IMR-90 (cell line): ENCODE data around the gene PRSS2. TPM values are rescaled to one million over a fixed set of nuclear protein-coding genes. Genes with fewer than 3 reads are reported as not detected.

Source experiments
- ATAC-seq: fragments of 200-7000 bp; cut with Tn5 transposase; 2 replicates; pipeline ENCODE4 v1.9.1; 2020; ENCODE audit warnings: low read depth, mild to moderate bottlenecking, moderate library complexity
- BruUV-seq: library from RNA; stranded (reverse); fragments of 400-500 nt; replicated peaks from 2 replicates; lab custom pipeline; 2021; lab: Mats Ljungman, UMichigan
- CTCF ChIA-PET: fragments of 300-600 bp; formaldehyde crosslinking; extraction: SDS; loops from one replicate; lab custom pipeline; 2021; ENCODE audit warnings: antibody characterized with exemption; lab: Yijun Ruan, JAX
- POLR2A ChIA-PET: fragments of 300-600 bp; sonication (Branson Sonifier 250); formaldehyde crosslinking; loops from one replicate; lab custom pipeline; 2022; ENCODE audit warnings: antibody characterized with exemption; ENCODE audit not compliant: unreplicated experiment; lab: Charles Lee
- DNase-seq: peaks from one replicate; pipeline ENCODE4 v3.0.0; 2013
- H2AFZ ChIP-seq: replicated peaks from 2 replicates; pipeline ENCODE3; 2013; ENCODE audit warnings: low read length, mild to moderate bottlenecking; ENCODE audit not compliant: poor library complexity
- H2AK5ac ChIP-seq: 2 replicates; pipeline ENCODE4 v1.6.1; 2013; ENCODE audit warnings: low read depth, low read length, inconsistent platforms
- H2AK9ac ChIP-seq: replicated peaks from 2 replicates; pipeline ENCODE3; 2013; ENCODE audit warnings: mild to moderate bottlenecking, low read depth, low read length, moderate library complexity; ENCODE audit not compliant: poor library complexity
- H2BK120ac ChIP-seq: 2 replicates; pipeline ENCODE4 v1.6.1; 2013; ENCODE audit warnings: low read depth, low read length, inconsistent platforms
- H2BK15ac ChIP-seq: 3 replicates; pipeline ENCODE4 v1.6.1; 2013; ENCODE audit warnings: low read depth, low read length, inconsistent platforms
- H2BK20ac ChIP-seq: 2 replicates; pipeline ENCODE4 v1.6.1; 2013; ENCODE audit warnings: low read depth, mild to moderate bottlenecking, inconsistent platforms, low read length, moderate library complexity
- H2BK5ac ChIP-seq: 2 replicates; pipeline ENCODE4 v1.6.1; 2013; ENCODE audit warnings: mild to moderate bottlenecking, low read depth, low read length, inconsistent platforms; ENCODE audit not compliant: poor library complexity, severe bottlenecking
- H3K14ac ChIP-seq: replicated peaks from 2 replicates; pipeline ENCODE4 v1.6.1; 2013; ENCODE audit warnings: low read depth, low read length, inconsistent platforms
- H3K18ac ChIP-seq: 2 replicates; pipeline ENCODE4 v1.6.1; 2013; ENCODE audit warnings: low read depth, low read length, control low read depth
- H3K23ac ChIP-seq: 2 replicates; pipeline ENCODE4 v1.6.1; 2013; ENCODE audit warnings: low read depth, low read length, inconsistent platforms
- H3K27ac ChIP-seq: 2 replicates; pipeline ENCODE4 v1.5.1; 2013; ENCODE audit warnings: mild to moderate bottlenecking, control low read depth, low read length; ENCODE audit not compliant: insufficient read depth
- H3K27me3 ChIP-seq: 2 replicates; pipeline ENCODE4 v1.6.1; 2013; ENCODE audit warnings: low read length; ENCODE audit not compliant: control insufficient read depth, insufficient read depth
- H3K36me3 ChIP-seq: 2 replicates; pipeline ENCODE4 v1.6.1; 2013; ENCODE audit warnings: low read length, mixed read lengths; ENCODE audit not compliant: control insufficient read depth, insufficient read depth
- H3K4ac ChIP-seq: 2 replicates; pipeline ENCODE4 v1.6.1; 2013; ENCODE audit warnings: low read depth, low read length, inconsistent platforms
- H3K4me1 ChIP-seq: 2 replicates; pipeline ENCODE4 v1.6.1; 2013; ENCODE audit warnings: low read length, mixed read lengths; ENCODE audit not compliant: control insufficient read depth, insufficient read depth
- H3K4me2 ChIP-seq: 2 replicates; pipeline ENCODE4 v1.6.1; 2013; ENCODE audit warnings: low read depth, mild to moderate bottlenecking, control low read depth, low read length, moderate library complexity
- H3K4me3 ChIP-seq: 2 replicates; pipeline ENCODE4 v1.5.1; 2013; ENCODE audit warnings: low read depth, mild to moderate bottlenecking, control low read depth, low read length, moderate library complexity; ENCODE audit not compliant: insufficient read depth
- H3K56ac ChIP-seq: 2 replicates; pipeline ENCODE4 v1.6.1; 2013; ENCODE audit warnings: low read length, inconsistent platforms; ENCODE audit not compliant: insufficient read depth; ENCODE audit errors: extremely low read depth
- H3K79me1 ChIP-seq, 2 experiments: 2 replicates each; pipeline ENCODE4 v1.6.1; 2013; ENCODE audit warnings: low read length in 2 of 2, inconsistent platforms in 1 of 2, low read depth in 1 of 2
- H3K9ac ChIP-seq: 2 replicates; pipeline ENCODE4 v1.6.1; 2013; ENCODE audit warnings: low read depth, low read length, control low read depth
- H3K9me1 ChIP-seq: 2 replicates; pipeline ENCODE4 v1.6.1; 2013; ENCODE audit warnings: low read length, inconsistent platforms; ENCODE audit not compliant: insufficient read depth
- H3K9me3 ChIP-seq: 2 replicates; pipeline ENCODE4 v1.6.1; 2013; ENCODE audit warnings: low read length; ENCODE audit not compliant: control insufficient read depth, insufficient read depth
- H4K20me1 ChIP-seq: 2 replicates; pipeline ENCODE4 v1.6.1; 2013; ENCODE audit warnings: low read length, inconsistent platforms; ENCODE audit not compliant: insufficient read depth
- H4K5ac ChIP-seq: 2 replicates; pipeline ENCODE4 v1.6.1; 2013; ENCODE audit warnings: mild to moderate bottlenecking, low read depth, low read length, control low read depth
- H4K8ac ChIP-seq, 2 experiments: 2 replicates each; pipeline ENCODE4 v1.6.1; 2013; ENCODE audit warnings: low read depth in 2 of 2, low read length in 2 of 2, control low read depth in 1 of 2, inconsistent platforms in 1 of 2
- H4K91ac ChIP-seq: 2 replicates; pipeline ENCODE4 v1.6.1; 2013; ENCODE audit warnings: low read depth, low read length, inconsistent platforms; ENCODE audit not compliant: insufficient read depth
- BHLHE40 ChIP-seq: fragments of 150-350 bp; IDR thresholded peaks from 2 replicates; pipeline ENCODE4 v1.6.1; 2016; ENCODE audit warnings: mild to moderate bottlenecking, low read depth, low read length
- CEBPB ChIP-seq: IDR thresholded peaks from 2 replicates; pipeline ENCODE4 v1.6.1; 2012; ENCODE audit warnings: low read depth, low read length, improper control_type of control experiment
- CHD1 ChIP-seq: IDR thresholded peaks from 2 replicates; pipeline ENCODE4 v1.6.1; 2012; ENCODE audit warnings: low read depth, low read length, improper control_type of control experiment
- ELK1 ChIP-seq: fragments of 150-350 bp; IDR thresholded peaks from 2 replicates; pipeline ENCODE4 v1.6.1; 2016; ENCODE audit warnings: low read depth, mild to moderate bottlenecking, low read length, moderate library complexity, borderline replicate concordance
- FOS ChIP-seq: fragments of 150-350 bp; IDR thresholded peaks from 2 replicates; pipeline ENCODE4 v1.6.1; 2016; ENCODE audit warnings: low read depth, low read length
- MAFK ChIP-seq: IDR thresholded peaks from 2 replicates; pipeline ENCODE4 v1.6.1; 2012; ENCODE audit warnings: low read depth, low read length, improper control_type of control experiment
- MAZ ChIP-seq: IDR thresholded peaks from 2 replicates; pipeline ENCODE4 v1.6.1; 2012; ENCODE audit warnings: low read depth, mild to moderate bottlenecking, low read length, improper control_type of control experiment, moderate library complexity, borderline replicate concordance
- MXI1 ChIP-seq: IDR thresholded peaks from 2 replicates; pipeline ENCODE4 v1.6.1; 2012; ENCODE audit warnings: low read depth, mild to moderate bottlenecking, low read length, moderate library complexity, borderline replicate concordance
- NFE2L2 ChIP-seq: fragments of 150-350 bp; IDR thresholded peaks from 2 replicates; pipeline ENCODE4 v1.6.1; 2016; ENCODE audit warnings: low read depth, mild to moderate bottlenecking, low read length
- POLR2A ChIP-seq: IDR thresholded peaks from 2 replicates; pipeline ENCODE4 v1.6.1; 2012; ENCODE audit warnings: mild to moderate bottlenecking, low read depth, low read length
- RAD21 ChIP-seq: IDR thresholded peaks from 2 replicates; pipeline ENCODE4 v1.6.1; 2012; ENCODE audit warnings: low read length, improper control_type of control experiment
- RCOR1 ChIP-seq: IDR thresholded peaks from 2 replicates; pipeline ENCODE4 v1.6.1; 2012; ENCODE audit warnings: mild to moderate bottlenecking, low read length, improper control_type of control experiment; ENCODE audit not compliant: insufficient replicate concordance
- SMC3 ChIP-seq: fragments of 150-350 bp; IDR thresholded peaks from 2 replicates; pipeline ENCODE4 v1.6.1; 2016; ENCODE audit warnings: low read depth, mild to moderate bottlenecking, antibody characterized with exemption, low read length, moderate library complexity
- USF2 ChIP-seq: fragments of 150-350 bp; IDR thresholded peaks from 2 replicates; pipeline ENCODE4 v1.6.1; 2017; ENCODE audit warnings: mild to moderate bottlenecking, antibody characterized with exemption, low read length, low read depth
- WGBS, 2 experiments: methylation state at CpG; one replicate each; pipeline versions ENCODE4 v1.1.5 to v1.1.7; 2013; ENCODE audit warnings: missing lambda C conversion rate in 2 of 2; ENCODE audit not compliant: insufficient read length in 1 of 2; ENCODE audit errors: extremely low coverage in 2 of 2; 5-methylcytosine and 5-hydroxymethylcytosine counted together
- dilution Hi-C: fragments of 300-500 bp; cut with HindIII; formaldehyde crosslinking; loops from one replicate; pipeline ENCODE4 v1.14.3; 2018; ENCODE audit warnings: low sequenced_read_pairs; ENCODE audit not compliant: unreplicated experiment
- in situ Hi-C: fragments of 300-500 bp; cut with MboI; formaldehyde crosslinking; loops from 3 replicates; pipeline ENCODE4 v1.14.3; 2019; ENCODE audit warnings: low sequenced_read_pairs, inconsistent platforms, mixed read lengths
- intact Hi-C: fragments of 100-400 bp; cut with micrococcal nuclease; formaldehyde crosslinking; loops from 2 replicates; pipeline ENCODE4 v1.10.0; 2022
- polyA plus RNA-seq, 3 experiments: library from polyadenylated mRNA; depleted of rRNA; stranded (reverse); fragments of >200 nt; gene quantifications; 2 replicates each; pipeline ENCODE4 v1.2.3, GENCODE V29; 2012; ENCODE audit warnings: low replicate concordance in 1 of 3
- total RNA-seq: library from RNA; depleted of rRNA; stranded (reverse); fragments of >200 nt; gene quantifications from 2 replicates; pipeline ENCODE4 v1.2.3, GENCODE V29; 2012
- TF ChIP-seq, protein P1 (sequence below): conservative IDR thresholded peaks from 2 replicates; pipeline ENCODE4 v1.5.1; 2012; ENCODE audit warnings: mild to moderate bottlenecking, low read depth, low read length, improper control_type of control experiment

PRSS2 gene
- total and polyA plus RNA-seq, 2 of the 4 experiments (the other 2 are of a cell fraction) = not detected

DNA sequence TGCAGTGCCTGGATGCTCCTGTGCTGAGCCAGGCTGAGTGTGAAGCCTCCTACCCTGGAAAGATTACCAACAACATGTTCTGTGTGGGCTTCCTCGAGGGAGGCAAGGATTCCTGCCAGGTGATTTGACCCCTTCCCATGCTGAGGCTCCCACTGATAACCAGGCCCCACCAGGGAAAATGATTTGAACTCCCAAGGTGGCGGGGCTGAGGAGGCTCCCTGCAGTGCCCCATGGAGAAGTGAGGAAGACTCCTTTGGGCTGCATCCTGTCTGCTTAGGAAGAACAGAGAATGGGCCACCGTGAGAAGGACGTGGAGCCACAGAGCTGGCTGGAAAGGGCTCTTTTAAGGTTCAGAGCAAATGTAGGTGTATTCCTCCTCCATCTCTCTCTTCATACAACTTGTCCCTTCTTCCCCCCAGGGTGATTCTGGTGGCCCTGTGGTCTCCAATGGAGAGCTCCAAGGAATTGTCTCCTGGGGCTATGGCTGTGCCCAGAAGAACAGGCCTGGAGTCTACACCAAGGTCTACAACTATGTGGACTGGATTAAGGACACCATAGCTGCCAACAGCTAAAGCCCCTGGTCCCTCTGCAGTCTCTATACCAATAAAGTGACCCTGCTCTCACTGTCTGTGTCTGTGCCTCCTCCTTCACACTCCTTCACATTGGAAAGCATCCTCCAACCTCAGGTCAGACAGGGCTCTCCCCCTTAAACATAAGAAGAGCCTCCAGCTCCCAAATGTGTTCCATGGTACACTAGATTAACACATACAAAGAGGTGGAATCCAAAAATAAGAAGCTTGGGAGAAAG, 3.4 kb downstream of the PRSS2 start:
- 40% methylated on average over 1 of the region's 4 CpGs; no CpG with 5 or more reads in 1 of the 2 experiments for WGBS, 2 experiments
- Histone ChIP-seq H3K14ac (no peak overlapping the region), H4K20me1 (no peaks in the 10 kb centered on the region), H2AK5ac (no peak overlapping the region), H3K4ac (no peak overlapping the region), H3K4me3 (no peak overlapping the region), H3K36me3 (no peaks in the 10 kb centered on the region), H3K9ac (no peak overlapping the region), H3K27ac (no peak overlapping the region), H2AK9ac (no peak overlapping the region), H3K4me2 (no peak overlapping the region), H3K23ac (no peak overlapping the region), H4K91ac (no peak overlapping the region), H4K8ac (no peak overlapping the region), H3K9me1 (no peaks in the 10 kb centered on the region), H2AFZ (no peak overlapping the region), H2BK5ac (no peak overlapping the region), H3K79me1 (no peaks in the 10 kb centered on the region), H3K27me3 (peaks cover 6% of the 10 kb centered on the region; the same call in 1 of the 2 replicates), H2BK120ac (no peak overlapping the region), H3K4me1 (no peaks in the 10 kb centered on the region; the same call in 1 of the 2 replicates), H2BK15ac (no peak overlapping the region), H3K18ac (no peak overlapping the region), H3K56ac (no peak overlapping the region), H4K5ac (no peak overlapping the region), H3K9me3 (no peaks in the 10 kb centered on the region), H2BK20ac (no peak overlapping the region)
- intact Hi-C loops = no loop called here
- ATAC-seq (no peak), DNase-seq (no peak)
- dilution Hi-C loops = no loop called here
- CTCF ChIA-PET = interaction anchor here (1.8 kb wide), 1 partner anchor 9 kb away, joined by 4 read pairs; no protein-coding TSS in a partner anchor
- in situ Hi-C loops = loop anchor here (10.0 kb wide), 1 partner anchor 129 kb away; no protein-coding TSS in a partner anchor
- POLR2A ChIA-PET = no interaction called here
- no TSS peak for BruUV-seq
- TF ChIP-seq MAFK (no peak), FOS (no peak), ELK1 (no peak), CHD1 (no peak), BHLHE40 (no peak), MXI1 (no peak), USF2 (no peak), RCOR1 (no peak), MAZ (no peak), RAD21 (no peak), POLR2A (no peak), CEBPB (no peak), SMC3 (no peak), NFE2L2 (no peak)
- TF ChIP-seq, protein P1, sequence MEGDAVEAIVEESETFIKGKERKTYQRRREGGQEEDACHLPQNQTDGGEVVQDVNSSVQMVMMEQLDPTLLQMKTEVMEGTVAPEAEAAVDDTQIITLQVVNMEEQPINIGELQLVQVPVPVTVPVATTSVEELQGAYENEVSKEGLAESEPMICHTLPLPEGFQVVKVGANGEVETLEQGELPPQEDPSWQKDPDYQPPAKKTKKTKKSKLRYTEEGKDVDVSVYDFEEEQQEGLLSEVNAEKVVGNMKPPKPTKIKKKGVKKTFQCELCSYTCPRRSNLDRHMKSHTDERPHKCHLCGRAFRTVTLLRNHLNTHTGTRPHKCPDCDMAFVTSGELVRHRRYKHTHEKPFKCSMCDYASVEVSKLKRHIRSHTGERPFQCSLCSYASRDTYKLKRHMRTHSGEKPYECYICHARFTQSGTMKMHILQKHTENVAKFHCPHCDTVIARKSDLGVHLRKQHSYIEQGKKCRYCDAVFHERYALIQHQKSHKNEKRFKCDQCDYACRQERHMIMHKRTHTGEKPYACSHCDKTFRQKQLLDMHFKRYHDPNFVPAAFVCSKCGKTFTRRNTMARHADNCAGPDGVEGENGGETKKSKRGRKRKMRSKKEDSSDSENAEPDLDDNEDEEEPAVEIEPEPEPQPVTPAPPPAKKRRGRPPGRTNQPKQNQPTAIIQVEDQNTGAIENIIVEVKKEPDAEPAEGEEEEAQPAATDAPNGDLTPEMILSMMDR = no peak
